Activated CD8-positive, alpha-beta memory T cell treated with anti-CD3 and anti-CD28 coated beads, Interleukin-2, amount 50 U/mL, for 48 hours (primary cell): Measurements from ENCODE around the gene TULP1.
"Not testable (repeated sequence)": the region's sequence is repeated elsewhere in the genome, so short reads cannot be mapped to it uniquely, and the experiment has no call there.

Source experiments
- DNase-seq: peaks from one replicate; pipeline ENCODE4 v3.0.0-alpha.2; 2020

The TULP1 gene

GRCh38 chr6:35512740-35513139 is at the start of gene TULP1:
TSS of gene TULP1 (minus strand) at chr6:35512896. CDS start at chr6:35512858, 38 bp downstream.
- DNase-seq = no peak

- no peak for DNase-seq
Observed at GRCh38 chr6:35562060-35562459, 49.4 kb upstream of the TULP1 start.

GRCh38 chr6:35561113-35561512 is 48.4 kb upstream of the TULP1 start:
- no peak for DNase-seq

- DNase-seq = no peak
Observed at GRCh38 chr6:35558571-35558970, 45.9 kb upstream of the TULP1 start.

- no peak for DNase-seq
Observed at GRCh38 chr6:35557239-35557638, 44.5 kb upstream of the TULP1 start.

GRCh38 chr6:35554811-35555210 is 42.1 kb upstream of the TULP1 start:
- DNase-seq = no peak

- DNase-seq = no peak
Observed at GRCh38 chr6:35553315-35553714, 40.6 kb upstream of the TULP1 start.

GRCh38 chr6:35552285-35552917 is 39.7 kb upstream of the TULP1 start:
- peak; percentile 84 for DNase-seq

GRCh38 chr6:35550437-35550836 is 37.7 kb upstream of the TULP1 start:
- DNase-seq = no peak

GRCh38 chr6:35547676-35548075 is 35.0 kb upstream of the TULP1 start:
- DNase-seq = no peak

GRCh38 chr6:35544769-35545361 is 32.2 kb upstream of the TULP1 start:
- no peak for DNase-seq

GRCh38 chr6:35543459-35544193 is 30.9 kb upstream of the TULP1 start:
- no peak for DNase-seq

GRCh38 chr6:35541836-35542235 is 29.1 kb upstream of the TULP1 start:
- no peak for DNase-seq

GRCh38 chr6:35539223-35539622 is 26.5 kb upstream of the TULP1 start:
- no peak for DNase-seq

- not testable (repeated sequence) for DNase-seq
Observed at GRCh38 chr6:35535847-35536246, 23.2 kb upstream of the TULP1 start.

- DNase-seq = no peak
Observed at GRCh38 chr6:35534407-35535170, 21.9 kb upstream of the TULP1 start.

- DNase-seq = no peak
Observed at GRCh38 chr6:35533981-35534380, 21.3 kb upstream of the TULP1 start.

- DNase-seq = no peak
Observed at GRCh38 chr6:35532126-35532525, 19.4 kb upstream of the TULP1 start.

GRCh38 chr6:35524380-35525020 is 11.8 kb upstream of the TULP1 start:
- no peak for DNase-seq

- DNase-seq = peak; percentile 94
Observed at GRCh38 chr6:35522660-35523658, 10.3 kb upstream of the TULP1 start.

- no peak for DNase-seq
Observed at GRCh38 chr6:35522151-35522550, 9.5 kb upstream of the TULP1 start.

- no peak for DNase-seq
Observed at GRCh38 chr6:35521235-35521634, 8.5 kb upstream of the TULP1 start.
